Measurements from ENCODE around the gene ERGIC3. TPM values are rescaled to one million over a fixed set of nuclear protein-coding genes. Genes with fewer than 3 reads are reported as not detected.

Gene ERGIC3
- total RNA-seq, 1 experiment from 2014 or later, result 630 TPM

- DNase-seq (ENCODE audit: low read depth), result no peak
Measured at GRCh38 chr20:35598476-35598875, 56.6 kb downstream of the ERGIC3 start.

GRCh38 chr20:35598899-35599775, 57.3 kb downstream of the ERGIC3 start:
- no peak for DNase-seq (ENCODE audit: low read depth)

- DNase-seq (ENCODE audit: low read depth), result no peak
Measured at GRCh38 chr20:35599776-35600120, 57.9 kb downstream of the ERGIC3 start.

- DNase-seq (ENCODE audit: low read depth), result no peak
Measured at GRCh38 chr20:35600176-35600992, 58.5 kb downstream of the ERGIC3 start.

GRCh38 chr20:35600993-35601973, 59.4 kb downstream of the ERGIC3 start:
- DNase-seq (ENCODE audit: low read depth), result no peak

GRCh38 chr20:35601990-35602389, 60.1 kb downstream of the ERGIC3 start:
- no peak for DNase-seq (ENCODE audit: low read depth)

GRCh38 chr20:35602851-35603495, 61.1 kb downstream of the ERGIC3 start:
- DNase-seq (ENCODE audit: low read depth), result no peak

- no peak for DNase-seq (ENCODE audit: low read depth)
Measured at GRCh38 chr20:35603695-35604448, 62.0 kb downstream of the ERGIC3 start.

- DNase-seq (ENCODE audit: low read depth), result no peak
Measured at GRCh38 chr20:35604449-35604747, 62.5 kb downstream of the ERGIC3 start.

GRCh38 chr20:35606127-35606526, 64.2 kb downstream of the ERGIC3 start:
- DNase-seq (ENCODE audit: low read depth), result no peak

Other genes starting within 250 kb of the ERGIC3 start
- 0.02 TPM in 1 of 2 replicates, not detected in the other for gene FAM83C, start 249.7 kb upstream of the ERGIC3 start, total RNA-seq (2014; rRNA removed; shearing (Covaris generic))
- gene UQCC1, start 130.1 kb upstream of the ERGIC3 start, total RNA-seq (2014; rRNA removed; shearing (Covaris generic)), result 64.4 and 74.7 TPM in 2 replicates
- gene GDF5, start 103.8 kb upstream of the ERGIC3 start, total RNA-seq (2014; rRNA removed; shearing (Covaris generic)), result 3.0 and 6.2 TPM in 2 replicates
- 18.9 and 71.9 TPM in 2 replicates for gene CEP250, start 86.5 kb upstream of the ERGIC3 start, total RNA-seq (2014; rRNA removed; shearing (Covaris generic))
- not detected in 2 replicates for gene C20orf173, start 12.4 kb upstream of the ERGIC3 start, total RNA-seq (2014; rRNA removed; shearing (Covaris generic))
- gene SPAG4, start 73.8 kb downstream of the ERGIC3 start, total RNA-seq (2014; rRNA removed; shearing (Covaris generic)), result 24.0 and 36.1 TPM in 2 replicates
- 176 and 262 TPM in 2 replicates for gene CPNE1, start 122.8 kb downstream of the ERGIC3 start, total RNA-seq (2014; rRNA removed; shearing (Covaris generic))
- gene RBM12, start 122.8 kb downstream of the ERGIC3 start, total RNA-seq (2014; rRNA removed; shearing (Covaris generic)), result 37.7 and 52.3 TPM in 2 replicates
- 31.0 and 69.7 TPM in 2 replicates for gene NFS1, start 157.3 kb downstream of the ERGIC3 start, total RNA-seq (2014; rRNA removed; shearing (Covaris generic))
- 667 and 778 TPM in 2 replicates for gene ROMO1, start 157.3 kb downstream of the ERGIC3 start, total RNA-seq (2014; rRNA removed; shearing (Covaris generic))
- gene RBM39, start 200.2 kb downstream of the ERGIC3 start, total RNA-seq (2014; rRNA removed; shearing (Covaris generic)), result 139 and 201 TPM in 2 replicates
- gene PHF20, start 229.9 kb downstream of the ERGIC3 start, total RNA-seq (2014; rRNA removed; shearing (Covaris generic)), result 23.4 and 57.6 TPM in 2 replicates